ENCODE results near the gene PLA2G2F. TPM values are rescaled to one million over a fixed set of nuclear protein-coding genes. Genes with fewer than 3 reads are reported as not detected.
A peak's percentile ranks its signal among the peaks of the same experiment; 100 is the strongest.

The PLA2G2F gene
- total RNA-seq, 6 donors from 2014 or later: not detected

DNA sequence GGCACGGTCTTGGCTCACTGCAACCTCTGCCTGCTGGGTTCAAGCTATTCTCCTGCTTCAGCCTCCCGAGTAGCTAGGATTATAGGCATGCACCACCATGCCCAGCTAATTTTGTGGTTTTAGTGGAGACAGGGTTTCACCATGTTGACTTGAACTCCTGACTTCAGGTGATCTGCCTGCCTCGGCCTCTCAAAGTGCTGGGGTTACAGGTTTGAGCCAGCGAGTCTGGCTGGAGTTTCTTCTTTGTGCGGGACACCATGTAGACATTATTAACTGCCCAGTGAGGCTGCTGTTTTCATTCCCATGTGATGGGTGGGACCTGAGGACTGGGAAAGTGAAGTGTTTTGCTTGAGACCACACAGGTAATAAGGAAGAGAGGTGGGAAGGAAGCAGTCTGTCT is 45.8 kb upstream of the PLA2G2F start:
- peaks cover 0 to 3% (median 0%) of the 10 kb centered on the region in 4 donors for H3K9me3 ChIP-seq
- 77 to 94% methylated on average over 3 to 5 of the region's 5 CpGs for WGBS, 2 donors
- peaks cover 0 to 27% (median 9%) of the 10 kb centered on the region in 4 donors for H3K4me1 ChIP-seq
- TF ChIP-seq, protein P1, sequence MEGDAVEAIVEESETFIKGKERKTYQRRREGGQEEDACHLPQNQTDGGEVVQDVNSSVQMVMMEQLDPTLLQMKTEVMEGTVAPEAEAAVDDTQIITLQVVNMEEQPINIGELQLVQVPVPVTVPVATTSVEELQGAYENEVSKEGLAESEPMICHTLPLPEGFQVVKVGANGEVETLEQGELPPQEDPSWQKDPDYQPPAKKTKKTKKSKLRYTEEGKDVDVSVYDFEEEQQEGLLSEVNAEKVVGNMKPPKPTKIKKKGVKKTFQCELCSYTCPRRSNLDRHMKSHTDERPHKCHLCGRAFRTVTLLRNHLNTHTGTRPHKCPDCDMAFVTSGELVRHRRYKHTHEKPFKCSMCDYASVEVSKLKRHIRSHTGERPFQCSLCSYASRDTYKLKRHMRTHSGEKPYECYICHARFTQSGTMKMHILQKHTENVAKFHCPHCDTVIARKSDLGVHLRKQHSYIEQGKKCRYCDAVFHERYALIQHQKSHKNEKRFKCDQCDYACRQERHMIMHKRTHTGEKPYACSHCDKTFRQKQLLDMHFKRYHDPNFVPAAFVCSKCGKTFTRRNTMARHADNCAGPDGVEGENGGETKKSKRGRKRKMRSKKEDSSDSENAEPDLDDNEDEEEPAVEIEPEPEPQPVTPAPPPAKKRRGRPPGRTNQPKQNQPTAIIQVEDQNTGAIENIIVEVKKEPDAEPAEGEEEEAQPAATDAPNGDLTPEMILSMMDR (IDR thresholded peaks at IDR 0.05): no peak
- TF ChIP-seq POLR2AphosphoS5 (IDR thresholded peaks at IDR 0.05): no peak
- no peak for TF ChIP-seq EP300 (IDR thresholded peaks at IDR 0.05)
- TF ChIP-seq POLR2A (IDR thresholded peaks at IDR 0.05): no peak
- no peak for DNase-seq
- H3K4me3 ChIP-seq: no peak overlapping the region
- no peaks in the 10 kb centered on the region for H3K27me3 ChIP-seq
- H3K36me3 ChIP-seq: no peaks in the 10 kb centered on the region
- H3K27ac ChIP-seq: peak overlapping the region in 1 of 4 donors; percentile 3
- ATAC-seq (ENCODE audit: low FRiP score in 2 of 2): no peak

DNA sequence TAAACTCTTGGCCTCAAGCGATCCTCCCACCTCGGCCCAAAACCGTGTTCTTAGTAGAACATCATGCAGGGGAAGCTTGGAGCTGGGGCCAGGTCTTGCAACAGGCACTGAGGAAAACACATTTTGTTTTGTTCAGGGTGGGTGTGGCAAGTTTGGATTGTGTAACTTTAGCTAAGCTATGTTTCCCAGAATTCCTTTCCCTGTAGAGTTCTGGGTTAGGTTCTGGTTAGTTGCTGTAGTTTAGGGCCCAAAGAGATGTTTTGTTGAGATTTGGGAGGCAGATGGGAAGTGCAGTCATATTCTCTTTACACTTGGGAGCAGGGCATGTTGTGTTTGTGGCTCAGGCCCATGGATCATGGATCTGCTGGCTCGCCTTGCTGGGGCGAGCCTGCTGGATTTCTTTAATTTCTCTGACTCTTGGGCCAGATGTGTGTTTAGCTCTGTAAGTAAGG is 45.2 kb upstream of the PLA2G2F start:
- WGBS, 2 donors: 71 to 77% methylated on average over 5 of the region's 5 CpGs
- Histone ChIP-seq H3K9me3 (peaks cover 0 to 3% (median 0%) of the 10 kb centered on the region in 4 donors), H3K4me3 (no peak overlapping the region), H3K4me1 (peaks cover 0 to 27% (median 9%) of the 10 kb centered on the region in 4 donors), H3K27ac (peak overlapping the region in 3 of 4 donors; percentile 3 to 28 (median 8)), H3K27me3 (no peaks in the 10 kb centered on the region), H3K36me3 (no peaks in the 10 kb centered on the region)
- DNase-seq (peak in 1 of 2 donors; percentile 31), ATAC-seq (ENCODE audit: low FRiP score in 2 of 2) (peak in 1 of 2 donors; percentile 90)
- TF ChIP-seq POLR2AphosphoS5 (IDR thresholded peaks at IDR 0.05) (peak in 1 of 2 donors; percentile 43), POLR2A (IDR thresholded peaks at IDR 0.05) (no peak)

DNA sequence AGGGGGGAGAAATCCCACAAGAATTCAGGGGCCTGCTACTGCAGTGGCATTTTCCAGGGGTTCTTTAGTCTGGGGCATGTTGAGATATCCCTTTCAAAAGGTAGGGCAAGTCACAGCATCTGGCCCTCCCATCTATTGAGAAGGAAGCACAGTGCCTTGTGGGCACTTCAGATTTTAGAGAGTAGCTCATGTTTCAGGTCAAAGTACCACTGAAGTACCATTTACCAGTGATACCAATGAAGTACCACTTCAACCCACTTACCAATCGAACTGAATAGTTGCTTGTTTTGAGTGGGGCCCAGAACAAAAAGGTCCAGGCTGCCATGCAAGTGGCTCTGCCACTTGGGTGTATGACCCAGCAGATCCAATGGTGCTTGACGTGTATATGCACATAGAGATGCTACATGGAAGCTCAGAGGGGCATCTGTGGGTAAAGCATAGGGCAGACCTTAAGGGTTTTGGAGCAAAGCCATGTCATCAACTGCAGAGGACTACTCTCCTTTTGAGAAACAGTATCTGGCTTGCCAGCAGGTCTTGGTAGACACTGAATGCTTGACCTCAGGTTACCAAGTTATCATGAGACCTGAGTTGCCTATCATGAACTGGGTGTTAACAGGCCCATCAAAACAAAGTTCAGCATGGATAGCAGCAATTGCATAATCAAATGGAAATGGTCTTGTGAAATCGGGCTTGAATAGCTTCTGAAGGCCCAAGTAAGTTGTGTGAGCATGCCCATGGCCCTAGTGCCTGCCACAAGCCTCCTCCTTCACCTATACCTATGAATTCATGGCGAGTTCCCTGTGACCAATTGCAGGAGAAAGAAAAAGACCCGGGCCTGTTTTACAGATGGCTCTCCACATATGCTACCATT is 43.3 kb upstream of the PLA2G2F start:
- Histone ChIP-seq H3K4me3 (no peak overlapping the region), H3K9me3 (peaks cover 0 to 3% (median 0%) of the 10 kb centered on the region in 4 donors), H3K27ac (no peak overlapping the region), H3K36me3 (no peaks in the 10 kb centered on the region), H3K4me1 (peaks cover 0 to 27% (median 11%) of the 10 kb centered on the region in 4 donors), H3K27me3 (no peaks in the 10 kb centered on the region)
- 62 to 66% methylated on average over 5 of the region's 5 CpGs for WGBS, 2 donors
- DNase-seq: peak in 1 of 2 donors; percentile 60
- ATAC-seq (ENCODE audit: low FRiP score in 2 of 2): no peak
- no peak for TF ChIP-seq POLR2A (IDR thresholded peaks at IDR 0.05)
- TF ChIP-seq, protein P1 (IDR thresholded peaks at IDR 0.05): no peak
- TF ChIP-seq EP300 (IDR thresholded peaks at IDR 0.05): peak in 1 of 4 donors; percentile 62
- TF ChIP-seq POLR2AphosphoS5 (IDR thresholded peaks at IDR 0.05): peak in 1 of 2 donors; percentile 28

DNA sequence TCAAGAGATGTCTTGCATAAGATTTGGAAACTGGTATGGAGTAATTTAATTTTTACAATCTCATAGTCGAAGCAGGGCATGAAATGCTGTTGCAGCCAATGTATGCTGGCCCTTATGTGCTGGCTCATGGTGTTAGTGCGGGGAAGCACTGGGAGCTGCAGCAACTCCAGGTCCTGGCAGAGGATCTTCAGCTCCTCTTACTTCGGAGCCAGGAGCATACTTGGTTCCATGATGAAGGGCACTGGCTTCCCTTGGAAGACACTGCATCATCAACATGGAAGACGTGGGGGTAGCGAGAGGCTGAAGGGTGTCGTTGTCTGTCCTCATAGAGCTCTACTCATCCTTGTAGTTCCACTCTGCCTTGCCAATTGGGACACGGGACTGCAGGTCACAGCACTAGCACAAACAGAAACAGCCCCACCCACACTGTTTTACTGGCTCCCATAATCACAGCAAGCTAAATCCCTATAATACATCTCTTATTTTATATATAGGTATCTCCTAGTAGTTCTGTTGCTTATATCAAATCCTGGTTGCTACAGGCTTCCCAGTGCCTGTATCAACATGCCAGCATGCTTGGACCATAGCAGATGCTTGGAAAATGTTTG is 42.2 kb upstream of the PLA2G2F start:
- Histone ChIP-seq H3K4me3 (no peak overlapping the region), H3K9me3 (peaks cover 0 to 3% (median 0%) of the 10 kb centered on the region in 4 donors), H3K27me3 (no peaks in the 10 kb centered on the region), H3K27ac (no peak overlapping the region), H3K36me3 (no peaks in the 10 kb centered on the region), H3K4me1 (peaks cover 0 to 31% (median 19%) of the 10 kb centered on the region in 4 donors)
- no peak for DNase-seq
- ATAC-seq (ENCODE audit: low FRiP score in 2 of 2): no peak
- 86 to 87% methylated on average over 4 to 7 of the region's 7 CpGs for WGBS, 2 donors
- TF ChIP-seq, protein P1 (IDR thresholded peaks at IDR 0.05): no peak
- TF ChIP-seq EP300 (IDR thresholded peaks at IDR 0.05): no peak
- TF ChIP-seq POLR2AphosphoS5 (IDR thresholded peaks at IDR 0.05): no peak
- TF ChIP-seq POLR2A (IDR thresholded peaks at IDR 0.05): no peak

GRCh38 chr1:20099533-20099932 is 39.6 kb upstream of the PLA2G2F start:
- TF ChIP-seq POLR2A (IDR thresholded peaks at IDR 0.05) (no peak), POLR2AphosphoS5 (IDR thresholded peaks at IDR 0.05) (peak; percentile 27 to 39)
- WGBS, 2 donors: 55 to 70% methylated on average over 3 of the region's 3 CpGs
- peaks cover 0 to 18% (median 13%) of the 10 kb centered on the region in 4 donors for H3K4me1 ChIP-seq

More at GRCh38 chr1:20099533-20099932, 39.6 kb upstream of the PLA2G2F start:
- Histone ChIP-seq H3K36me3 (no peaks in the 10 kb centered on the region), H3K9me3 (peaks cover 0 to 3% (median 0%) of the 10 kb centered on the region in 4 donors), H3K27me3 (no peaks in the 10 kb centered on the region), H3K4me3 (no peak overlapping the region), H3K27ac (no peak overlapping the region)
- DNase-seq: no peak
- ATAC-seq (ENCODE audit: low FRiP score in 2 of 2): no peak

Measured in upper lobe of left lung (tissue), 6 donors.